Measurements from ENCODE around the gene GMPPA. TPM values are rescaled to one million over a fixed set of nuclear protein-coding genes. Genes with fewer than 3 reads are reported as not detected.

GMPPA gene
- total RNA-seq, result 43.1 and 57.0 TPM in 2 replicates
- 67.7 TPM for polyA plus RNA-seq (2012)

- peak; percentile 99 for DNase-seq (ENCODE audit: low read depth)
Observed at GRCh38 chr2:219498280-219499057, at the start of gene GMPPA. GMPPA (plus strand) TSS chr2:219498891; CDS start chr2:219499976, 1,085 bp downstream.

- no peak for DNase-seq (ENCODE audit: low read depth)
Observed at GRCh38 chr2:219449609-219450008, 49.1 kb upstream of the GMPPA start.

- no peak for DNase-seq (ENCODE audit: low read depth)
Observed at GRCh38 chr2:219451661-219452360, 46.9 kb upstream of the GMPPA start.

- peak; percentile 97 for DNase-seq (ENCODE audit: low read depth)
Observed at GRCh38 chr2:219452361-219453317, 46.1 kb upstream of the GMPPA start.

GRCh38 chr2:219453671-219454590 lies 44.8 kb upstream of the GMPPA start:
- DNase-seq (ENCODE audit: low read depth), result peak; percentile 94

- DNase-seq (ENCODE audit: low read depth), result no peak
Observed at GRCh38 chr2:219455581-219455980, 43.1 kb upstream of the GMPPA start.

- DNase-seq (ENCODE audit: low read depth), result peak; percentile 59
Observed at GRCh38 chr2:219457784-219458369, 40.8 kb upstream of the GMPPA start.

GRCh38 chr2:219458996-219459395 lies 39.7 kb upstream of the GMPPA start:
- no peak for DNase-seq (ENCODE audit: low read depth)

GRCh38 chr2:219459460-219460311 lies 39.0 kb upstream of the GMPPA start:
- peak; percentile 88 for DNase-seq (ENCODE audit: low read depth)

- peak; percentile 99 for DNase-seq (ENCODE audit: low read depth)
Observed at GRCh38 chr2:219460424-219460926, 38.2 kb upstream of the GMPPA start.

GRCh38 chr2:219461047-219461514 lies 37.6 kb upstream of the GMPPA start:
- DNase-seq (ENCODE audit: low read depth), result peak; percentile 93

- no peak for DNase-seq (ENCODE audit: low read depth)
Observed at GRCh38 chr2:219461669-219462068, 37.0 kb upstream of the GMPPA start.

- no peak for DNase-seq (ENCODE audit: low read depth)
Observed at GRCh38 chr2:219462349-219462748, 36.3 kb upstream of the GMPPA start.

GRCh38 chr2:219464286-219465032 lies 34.2 kb upstream of the GMPPA start:
- DNase-seq (ENCODE audit: low read depth), result no peak

GRCh38 chr2:219465659-219466561 lies 32.8 kb upstream of the GMPPA start:
- no peak for DNase-seq (ENCODE audit: low read depth)

- DNase-seq (ENCODE audit: low read depth), result no peak
Observed at GRCh38 chr2:219466816-219467735, 31.6 kb upstream of the GMPPA start.
